Thyroid gland (tissue), 4 donors: Measurements from ENCODE around the gene INSIG2.

Experiments used
- CTCF ChIP-seq, 6 experiments: fragments of 200-600 bp in 3 of 6; fragments of 450-650 bp in 3 of 6; sonication (generic) in 3 of 6; IDR thresholded peaks; one replicate each; pipeline ENCODE4 v1.5.1; 2016 to 2019; ENCODE audit warnings: antibody characterized with exemption in 6 of 6, mild to moderate bottlenecking in 2 of 6, inconsistent platforms in 1 of 6, moderate library complexity in 1 of 6
- POLR2A ChIP-seq, 2 donors: fragments of 450-650 bp; IDR thresholded peaks; one replicate each; pipeline ENCODE4 v1.6.1; 2017; ENCODE audit warnings: antibody characterized with exemption in 2 of 2, mild to moderate bottlenecking in 2 of 2, moderate library complexity in 1 of 2

GRCh38 chr2:118123561-118124232 lies 35.4 kb downstream of the INSIG2 start:
- TF ChIP-seq CTCF (IDR thresholded peaks at IDR 0.05) (no peak), POLR2A (IDR thresholded peaks at IDR 0.05) (no peak)
